Transverse colon (tissue), 4 donors: ENCODE measurements around the gene ERLEC1. TPM values are rescaled to one million over a fixed set of nuclear protein-coding genes. Genes with fewer than 3 reads are reported as not detected.
A peak's percentile ranks its signal among the peaks of the same experiment; 100 is the strongest.
"Not testable (repeated sequence)": the region's sequence is repeated elsewhere in the genome, so short reads cannot be mapped to it uniquely, and the experiment has no call there.

Experiments
- DNase-seq: peaks from one replicate; pipeline ENCODE4 v3.0.0-alpha.2; 2019
- H3K27ac ChIP-seq, 4 donors: fragments of 200-600 bp; sonication (generic); 2 replicates each; pipeline ENCODE4 v1.5.1; 2016 to 2018; ENCODE audit warnings: inconsistent platforms in 4 of 4
- H3K27me3 ChIP-seq: fragments of 200-600 bp; sonication (generic); 2 replicates; pipeline ENCODE4 v1.5.1; 2017; ENCODE audit warnings: inconsistent platforms
- H3K36me3 ChIP-seq, 4 donors: fragments of 200-600 bp; sonication (generic); 2 replicates each; pipeline ENCODE4 v1.5.1; 2017 to 2019; ENCODE audit warnings: inconsistent platforms in 4 of 4
- H3K4me1 ChIP-seq, 4 donors: fragments of 200-600 bp; sonication (generic); 2 replicates each; pipeline ENCODE4 v1.5.1; 2017 to 2020; ENCODE audit warnings: inconsistent platforms in 4 of 4
- H3K4me3 ChIP-seq, 4 donors: fragments of 200-600 bp; sonication (generic); 1 replicate in 1 of 4; 2 replicates in 3 of 4; pipeline versions ENCODE4 v1.5.1 to v1.6.1; 2017 to 2019; ENCODE audit warnings: inconsistent platforms in 4 of 4
- H3K9me3 ChIP-seq, 2 donors: fragments of 200-600 bp; sonication (generic); 2 replicates each; pipeline ENCODE4 v1.5.1; 2017 to 2019; ENCODE audit warnings: inconsistent platforms in 2 of 2
- EP300 ChIP-seq: sonication (generic); formaldehyde crosslinking; IDR thresholded peaks from one replicate; pipeline ENCODE4 v1.6.1; 2017; ENCODE audit warnings: antibody characterized with exemption, low read depth
- POLR2A ChIP-seq: fragments of 450-650 bp; IDR thresholded peaks from one replicate; pipeline ENCODE4 v1.6.1; 2016; ENCODE audit warnings: antibody characterized with exemption, mild to moderate bottlenecking, moderate library complexity
- POLR2AphosphoS5 ChIP-seq, 3 donors: sonication (generic); formaldehyde crosslinking; IDR thresholded peaks; one replicate each; pipeline ENCODE4 v1.6.1; 2016; ENCODE audit warnings: antibody characterized with exemption in 3 of 3
- WGBS, 2 donors: methylation state at CpG; one replicate each; pipeline ENCODE4 v1.1.5; 2018; ENCODE audit warnings: low coverage in 1 of 2; 5-methylcytosine and 5-hydroxymethylcytosine counted together
- in situ Hi-C, 4 donors: fragments of 200-750 bp; cut with MboI; loops; one replicate each; pipeline versions ENCODE4 v1.15.0 to v1.15.1; 2017; ENCODE audit warnings: low sequenced_read_pairs in 3 of 4, low pct_ligation_motif_present in 1 of 4, low pct_unique_long_range_greater_than_20kb in 1 of 4
- intact Hi-C: fragments of 100-400 bp; cut with DNase I; formaldehyde crosslinking; loops from one replicate; pipeline ENCODE4 v1.15.1; 2023; ENCODE audit warnings: low total_unique reads
- total RNA-seq, 4 donors: library from RNA; depleted of rRNA; stranded (reverse); fragments of >200 nt; gene quantifications; one replicate each; pipeline ENCODE4 v1.1.0, GENCODE V29; 2016
- TF ChIP-seq, protein P1 (sequence below), 5 experiments: fragments of 200-600 bp in 3 of 5; fragments of 450-650 bp in 2 of 5; sonication (generic) in 3 of 5; IDR thresholded peaks; 1 replicate in 2 of 5; 2 replicates in 3 of 5; pipeline ENCODE4 v1.5.1; 2016 to 2017; ENCODE audit warnings: antibody characterized with exemption in 5 of 5, inconsistent platforms in 3 of 5, mild to moderate bottlenecking in 2 of 5, moderate library complexity in 1 of 5

Gene ERLEC1
- total RNA-seq, 4 donors from 2014 or later: 6.4 to 43.8 (median 32.0) TPM

DNA sequence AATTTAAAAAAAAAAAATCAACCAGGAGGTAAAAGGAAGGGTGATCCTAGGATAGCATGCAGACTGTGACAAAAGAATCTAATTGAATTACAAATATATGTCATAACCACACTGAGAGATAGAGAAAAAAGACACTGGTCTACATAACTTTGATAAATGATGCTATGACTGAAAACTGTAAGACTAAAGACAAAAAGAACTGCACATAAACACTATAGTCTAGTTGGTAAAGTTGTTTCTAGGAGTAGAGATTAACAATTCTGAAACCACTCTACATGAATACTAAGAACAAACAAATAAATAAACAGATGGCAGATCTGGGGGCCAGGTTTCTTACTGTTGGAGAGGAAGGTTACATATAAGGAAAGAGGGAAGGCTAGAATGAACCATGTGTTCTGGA, 33.8 kb upstream of the ERLEC1 start:
- no peak for TF ChIP-seq EP300
- in situ Hi-C loops (no loop called here), intact Hi-C loops (no loop called here)

DNA sequence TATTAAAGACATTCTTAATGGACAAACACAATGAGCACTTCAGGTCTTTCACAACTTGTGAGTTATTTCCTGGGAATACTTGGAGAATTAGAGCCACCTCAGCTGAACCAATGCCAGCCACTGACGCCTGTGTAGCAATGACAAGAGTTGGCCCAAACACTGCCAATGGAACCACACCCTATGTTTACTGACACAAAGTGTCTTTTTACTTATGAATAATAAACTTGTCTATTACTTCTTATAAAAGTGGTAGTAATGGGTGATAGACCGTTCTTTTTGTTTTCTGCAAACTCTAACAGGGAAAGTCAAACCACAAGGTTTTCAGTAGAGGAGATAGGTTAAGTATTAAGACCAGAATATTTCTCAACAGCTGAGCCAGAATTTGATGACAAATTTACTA, 31.7 kb upstream of the ERLEC1 start:
- peak; percentile 54 for DNase-seq
- H3K27me3 ChIP-seq: no peaks in the 10 kb centered on the region
- peaks cover 0 to 8% (median 0%) of the 10 kb centered on the region in 4 donors for H3K36me3 ChIP-seq
- intact Hi-C loops: no loop called here
- in situ Hi-C loops: no loop called here
- WGBS, 2 donors: 61% methylated on average over 2 of the region's 2 CpGs
- TF ChIP-seq POLR2A (no peak), POLR2AphosphoS5 (IDR thresholded peaks at IDR 0.05) (no peak), EP300 (no peak)
- TF ChIP-seq, protein P1, sequence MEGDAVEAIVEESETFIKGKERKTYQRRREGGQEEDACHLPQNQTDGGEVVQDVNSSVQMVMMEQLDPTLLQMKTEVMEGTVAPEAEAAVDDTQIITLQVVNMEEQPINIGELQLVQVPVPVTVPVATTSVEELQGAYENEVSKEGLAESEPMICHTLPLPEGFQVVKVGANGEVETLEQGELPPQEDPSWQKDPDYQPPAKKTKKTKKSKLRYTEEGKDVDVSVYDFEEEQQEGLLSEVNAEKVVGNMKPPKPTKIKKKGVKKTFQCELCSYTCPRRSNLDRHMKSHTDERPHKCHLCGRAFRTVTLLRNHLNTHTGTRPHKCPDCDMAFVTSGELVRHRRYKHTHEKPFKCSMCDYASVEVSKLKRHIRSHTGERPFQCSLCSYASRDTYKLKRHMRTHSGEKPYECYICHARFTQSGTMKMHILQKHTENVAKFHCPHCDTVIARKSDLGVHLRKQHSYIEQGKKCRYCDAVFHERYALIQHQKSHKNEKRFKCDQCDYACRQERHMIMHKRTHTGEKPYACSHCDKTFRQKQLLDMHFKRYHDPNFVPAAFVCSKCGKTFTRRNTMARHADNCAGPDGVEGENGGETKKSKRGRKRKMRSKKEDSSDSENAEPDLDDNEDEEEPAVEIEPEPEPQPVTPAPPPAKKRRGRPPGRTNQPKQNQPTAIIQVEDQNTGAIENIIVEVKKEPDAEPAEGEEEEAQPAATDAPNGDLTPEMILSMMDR (IDR thresholded peaks at IDR 0.05): no peak
- peaks cover 0 to 9% (median 0%) of the 10 kb centered on the region in 4 donors for H3K4me1 ChIP-seq
- H3K9me3 ChIP-seq: no peaks in the 10 kb centered on the region
- H3K4me3 ChIP-seq: no peak overlapping the region
- H3K27ac ChIP-seq: no peak overlapping the region

More for the DNA sequence above, 33.8 kb upstream of the ERLEC1 start:
- Histone ChIP-seq H3K27me3 (no peaks in the 10 kb centered on the region), H3K27ac (no peak overlapping the region), H3K4me3 (no peak overlapping the region), H3K9me3 (no peaks in the 10 kb centered on the region), H3K4me1 (peaks cover 0 to 9% (median 0%) of the 10 kb centered on the region in 4 donors), H3K36me3 (peaks cover 0 to 13% (median 0%) of the 10 kb centered on the region in 4 donors)
- DNase-seq: no peak

DNA sequence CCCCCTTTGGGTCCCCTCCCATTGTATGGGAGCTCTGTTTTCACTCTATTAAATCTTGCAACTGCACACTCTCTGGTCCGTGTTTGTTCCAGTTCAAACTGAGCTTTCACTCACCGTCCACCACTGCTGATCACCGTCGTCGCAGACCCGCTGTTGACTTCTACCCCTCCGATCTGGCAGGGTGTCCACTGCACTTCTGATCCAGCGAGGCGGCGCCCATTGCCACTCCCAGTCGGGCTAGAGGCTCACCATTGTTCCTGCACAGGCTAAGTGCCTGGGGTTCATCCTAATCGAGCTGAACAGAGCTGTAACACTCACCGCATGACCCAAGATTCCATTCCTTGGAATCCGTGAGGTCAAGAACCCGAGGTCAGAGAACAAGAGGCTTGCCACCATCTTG, 30.2 kb upstream of the ERLEC1 start:
- DNase-seq: no peak
- TF ChIP-seq POLR2A (no peak), EP300 (no peak), POLR2AphosphoS5 (IDR thresholded peaks at IDR 0.05) (no peak)
- TF ChIP-seq, protein P1 (IDR thresholded peaks at IDR 0.05): no peak
- peaks cover 0 to 8% (median 0%) of the 10 kb centered on the region in 4 donors for H3K36me3 ChIP-seq
- no peaks in the 10 kb centered on the region for H3K27me3 ChIP-seq
- H3K4me3 ChIP-seq: no peak overlapping the region
- intact Hi-C loops (no loop called here), in situ Hi-C loops (no loop called here)
- peaks cover 0 to 9% (median 0%) of the 10 kb centered on the region in 4 donors for H3K4me1 ChIP-seq
- no peak overlapping the region for H3K27ac ChIP-seq
- no peaks in the 10 kb centered on the region for H3K9me3 ChIP-seq
- WGBS, 2 donors: 94 to 95% methylated on average over 6 to 15 of the region's 15 CpGs

DNA sequence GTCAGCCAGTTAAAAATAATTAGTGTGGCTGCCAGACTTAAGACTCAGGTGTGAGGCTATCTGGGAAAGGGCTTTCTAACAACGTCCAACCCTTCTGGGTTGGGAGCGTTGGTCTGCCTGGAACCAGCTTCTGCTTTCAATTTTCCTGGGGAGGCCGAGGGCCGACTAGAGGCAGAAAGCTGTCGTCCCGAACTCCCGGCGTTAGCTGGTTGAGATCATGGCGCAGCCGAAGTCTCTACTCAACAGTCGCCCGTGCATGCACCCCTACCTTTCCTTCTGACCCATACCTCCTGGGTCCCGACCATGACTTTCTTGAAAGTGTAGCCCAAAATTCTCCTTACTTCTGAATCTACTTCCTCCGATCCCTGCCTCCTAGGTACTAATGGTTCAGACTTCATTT, 29.6 kb upstream of the ERLEC1 start:
- H3K36me3 ChIP-seq, in situ Hi-C loops, H3K27me3 ChIP-seq, DNase-seq, H3K27ac ChIP-seq, H3K4me1 ChIP-seq, H3K9me3 ChIP-seq, H3K4me3 ChIP-seq, intact Hi-C loops: not testable (repeated sequence)
- whole genome bisulfite sequencing, 2 donors: 97 to 100% methylated on average over 1 to 14 of the region's 14 CpGs

DNA sequence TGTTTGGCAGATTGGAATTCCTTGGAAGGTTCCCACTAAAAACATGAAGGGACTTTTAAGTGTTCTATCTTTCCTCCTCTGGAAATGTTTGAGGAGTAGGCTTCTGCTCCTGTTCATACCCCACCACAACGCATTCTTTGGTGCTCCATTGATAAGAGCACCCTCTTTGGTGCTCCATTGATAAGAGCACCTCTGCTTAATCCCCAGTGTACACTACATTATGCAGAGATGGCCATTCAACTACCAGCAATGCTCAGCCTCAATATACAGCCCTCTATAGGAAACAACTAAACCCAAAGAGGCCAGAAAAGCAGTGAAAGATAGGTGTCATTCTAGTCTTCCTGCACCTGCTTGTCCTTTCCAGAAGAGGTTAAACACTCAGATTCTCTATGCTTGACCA, 21.1 kb upstream of the ERLEC1 start:
- peak overlapping the region in 3 of 4 donors; percentile 18 to 39 (median 24) for H3K27ac ChIP-seq
- intact Hi-C loops: no loop called here
- in situ Hi-C loops: no loop called here
- 92 to 100% methylated on average over 1 of the region's 1 CpG for WGBS, 2 donors
- peaks cover 0 to 32% (median 17%) of the 10 kb centered on the region in 4 donors for H3K4me1 ChIP-seq
- H3K27me3 ChIP-seq: no peaks in the 10 kb centered on the region
- DNase-seq: no peak
- peaks cover 0 to 8% (median 0%) of the 10 kb centered on the region in 4 donors for H3K36me3 ChIP-seq
- H3K9me3 ChIP-seq: no peaks in the 10 kb centered on the region
- no peak for TF ChIP-seq EP300
- TF ChIP-seq POLR2A: no peak
- TF ChIP-seq POLR2AphosphoS5 (IDR thresholded peaks at IDR 0.05): no peak
- TF ChIP-seq, protein P1 (IDR thresholded peaks at IDR 0.05): no peak
- no peak overlapping the region for H3K4me3 ChIP-seq
